WERI-Rb-1 (cell line): ENCODE results near the gene HMG20A.

Source experiments
- DNase-seq: peaks from one replicate; pipeline ENCODE4 v3.0.0-alpha.2; 2020
- H3K27ac ChIP-seq: fragments of 250-450 bp; sonication (Bioruptor Pico); 2 replicates; pipeline ENCODE4 v1.5.1; 2020; ENCODE audit warnings: mild to moderate bottlenecking, moderate library complexity
- H3K27me3 ChIP-seq: fragments of 250-450 bp; sonication (Bioruptor Pico); 2 replicates; pipeline ENCODE4 v1.5.1; 2021; ENCODE audit warnings: mild to moderate bottlenecking, low read depth, moderate library complexity; ENCODE audit not compliant: insufficient read depth, severe bottlenecking
- H3K36me3 ChIP-seq: fragments of 250-450 bp; sonication (Bioruptor Pico); 2 replicates; pipeline ENCODE4 v1.5.1; 2020; ENCODE audit warnings: mild to moderate bottlenecking, moderate library complexity
- H3K4me3 ChIP-seq: 2 replicates; pipeline ENCODE4 v1.5.1; 2011; ENCODE audit warnings: low read depth, mild to moderate bottlenecking, control low read depth, low read length
- H3K9me3 ChIP-seq: fragments of 250-450 bp; sonication (Bioruptor Pico); 2 replicates; pipeline ENCODE4 v1.5.1; 2021; ENCODE audit warnings: mild to moderate bottlenecking, moderate library complexity; ENCODE audit not compliant: severe bottlenecking
- TF ChIP-seq, protein P1 (sequence below): IDR thresholded peaks from 2 replicates; pipeline ENCODE4 v1.5.1; 2011; ENCODE audit warnings: low read depth, mild to moderate bottlenecking, control low read depth, inconsistent platforms, low read length

Gene HMG20A

DNA sequence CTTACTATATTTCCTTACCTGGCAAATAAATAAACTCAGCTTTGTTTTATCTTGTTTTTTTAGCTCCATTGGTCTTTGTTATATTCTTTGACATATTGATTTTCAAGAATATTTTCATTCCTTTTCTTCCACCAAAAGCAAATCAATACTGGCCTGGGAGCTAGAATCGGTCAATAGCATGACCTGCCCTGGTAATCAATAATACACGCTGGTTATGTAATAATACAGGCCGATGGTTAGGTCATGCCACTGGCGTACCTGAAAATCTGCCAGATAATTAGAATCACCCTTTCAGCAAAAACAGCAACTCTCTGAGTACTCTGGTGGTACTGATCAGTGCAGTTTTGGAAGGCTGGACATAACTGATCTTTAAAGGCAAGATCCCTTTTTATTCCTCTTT is 40.7 kb upstream of the HMG20A start:
- H3K27me3 ChIP-seq, result no peaks in the 10 kb centered on the region
- H3K36me3 ChIP-seq, result no peaks in the 10 kb centered on the region
- H3K9me3 ChIP-seq, result no peaks in the 10 kb centered on the region
- DNase-seq, result no peak
- TF ChIP-seq, protein P1, sequence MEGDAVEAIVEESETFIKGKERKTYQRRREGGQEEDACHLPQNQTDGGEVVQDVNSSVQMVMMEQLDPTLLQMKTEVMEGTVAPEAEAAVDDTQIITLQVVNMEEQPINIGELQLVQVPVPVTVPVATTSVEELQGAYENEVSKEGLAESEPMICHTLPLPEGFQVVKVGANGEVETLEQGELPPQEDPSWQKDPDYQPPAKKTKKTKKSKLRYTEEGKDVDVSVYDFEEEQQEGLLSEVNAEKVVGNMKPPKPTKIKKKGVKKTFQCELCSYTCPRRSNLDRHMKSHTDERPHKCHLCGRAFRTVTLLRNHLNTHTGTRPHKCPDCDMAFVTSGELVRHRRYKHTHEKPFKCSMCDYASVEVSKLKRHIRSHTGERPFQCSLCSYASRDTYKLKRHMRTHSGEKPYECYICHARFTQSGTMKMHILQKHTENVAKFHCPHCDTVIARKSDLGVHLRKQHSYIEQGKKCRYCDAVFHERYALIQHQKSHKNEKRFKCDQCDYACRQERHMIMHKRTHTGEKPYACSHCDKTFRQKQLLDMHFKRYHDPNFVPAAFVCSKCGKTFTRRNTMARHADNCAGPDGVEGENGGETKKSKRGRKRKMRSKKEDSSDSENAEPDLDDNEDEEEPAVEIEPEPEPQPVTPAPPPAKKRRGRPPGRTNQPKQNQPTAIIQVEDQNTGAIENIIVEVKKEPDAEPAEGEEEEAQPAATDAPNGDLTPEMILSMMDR, result no peak
- no peak overlapping the region for H3K4me3 ChIP-seq
- H3K27ac ChIP-seq, result no peak overlapping the region

DNA sequence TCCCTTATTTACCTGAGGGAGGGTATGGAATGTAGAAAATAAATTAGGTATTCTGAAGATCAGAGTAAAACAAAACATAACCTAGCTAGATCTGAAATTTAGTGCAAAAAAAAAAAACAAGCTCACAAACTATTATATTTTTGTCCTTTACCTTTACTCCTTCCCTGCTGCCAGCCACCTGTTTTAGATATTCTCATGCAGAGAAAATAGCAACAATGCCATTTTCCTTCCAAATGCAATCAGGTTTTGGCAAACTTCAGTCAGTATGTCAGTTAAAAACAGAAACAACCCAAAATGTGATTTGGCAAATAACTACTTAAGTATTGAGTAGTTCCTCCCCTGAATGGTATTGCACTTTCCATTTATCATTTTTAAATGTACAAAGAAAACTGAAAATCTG is 36.6 kb upstream of the HMG20A start:
- H3K9me3 ChIP-seq, result no peaks in the 10 kb centered on the region
- H3K36me3 ChIP-seq, result no peaks in the 10 kb centered on the region
- DNase-seq, result no peak
- no peak overlapping the region for H3K4me3 ChIP-seq
- TF ChIP-seq, protein P1, result no peak
- H3K27me3 ChIP-seq, result no peaks in the 10 kb centered on the region
- no peak overlapping the region for H3K27ac ChIP-seq

DNA sequence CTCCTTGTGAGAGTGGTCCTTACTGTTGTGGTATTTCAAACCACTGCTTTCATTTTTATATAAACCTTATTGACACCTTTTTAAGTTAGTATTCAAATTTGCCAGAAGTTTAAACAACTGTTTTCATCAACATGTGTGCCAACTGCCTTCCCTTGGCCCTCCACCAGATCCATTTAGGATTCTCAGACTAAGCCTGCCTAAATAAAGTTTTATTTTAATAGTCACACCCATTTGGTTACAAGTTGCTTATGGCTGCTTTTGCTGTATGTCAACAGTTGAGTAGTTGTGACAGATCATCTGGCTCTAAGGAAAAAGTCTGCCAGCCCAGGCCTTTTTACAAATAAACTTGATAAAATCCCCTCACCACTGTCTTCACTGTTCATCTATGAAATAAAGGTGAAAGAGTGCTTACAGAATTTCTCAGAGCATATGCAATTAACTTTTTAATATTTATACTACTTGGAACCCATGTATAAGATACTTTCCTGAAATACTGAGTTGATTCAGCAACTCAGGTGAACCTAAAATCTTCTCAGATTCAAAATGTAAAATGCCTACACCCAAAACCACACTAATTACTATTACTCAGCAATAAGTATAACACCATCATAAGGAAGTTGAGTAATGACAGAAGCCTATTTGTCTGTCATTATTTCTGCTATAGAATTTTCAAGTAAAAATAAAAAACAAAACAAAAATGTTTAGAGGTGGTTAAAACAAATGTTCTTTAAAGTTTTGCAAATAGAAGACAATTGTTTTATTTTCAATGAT is 35.9 kb upstream of the HMG20A start:
- TF ChIP-seq, protein P1, result no peak
- Histone ChIP-seq H3K27me3 (no peaks in the 10 kb centered on the region), H3K9me3 (no peaks in the 10 kb centered on the region), H3K4me3 (no peak overlapping the region), H3K36me3 (no peaks in the 10 kb centered on the region), H3K27ac (no peak overlapping the region)
- no peak for DNase-seq

DNA sequence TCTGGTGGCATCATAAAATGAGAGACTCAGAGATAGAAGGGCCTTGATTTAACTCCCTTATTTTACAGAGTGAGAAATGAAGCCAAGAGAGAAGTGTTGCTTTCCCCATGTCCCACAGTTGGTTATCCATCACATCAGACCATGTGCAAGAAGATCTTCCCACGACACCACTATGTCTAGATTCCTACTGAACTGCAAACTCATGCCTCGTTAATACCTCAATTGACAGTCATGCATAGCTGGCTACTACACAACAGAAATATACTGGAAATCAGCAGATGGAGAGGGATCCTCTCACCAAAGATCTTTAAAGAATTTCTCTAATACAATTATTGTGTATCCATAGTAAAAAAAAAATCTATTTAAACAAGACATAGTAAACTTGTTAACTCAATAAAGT is 34.1 kb upstream of the HMG20A start:
- no peaks in the 10 kb centered on the region for H3K9me3 ChIP-seq
- no peak overlapping the region for H3K27ac ChIP-seq
- TF ChIP-seq, protein P1, result no peak
- no peak for DNase-seq
- no peak overlapping the region for H3K4me3 ChIP-seq
- H3K27me3 ChIP-seq, result no peaks in the 10 kb centered on the region
- H3K36me3 ChIP-seq, result no peaks in the 10 kb centered on the region

DNA sequence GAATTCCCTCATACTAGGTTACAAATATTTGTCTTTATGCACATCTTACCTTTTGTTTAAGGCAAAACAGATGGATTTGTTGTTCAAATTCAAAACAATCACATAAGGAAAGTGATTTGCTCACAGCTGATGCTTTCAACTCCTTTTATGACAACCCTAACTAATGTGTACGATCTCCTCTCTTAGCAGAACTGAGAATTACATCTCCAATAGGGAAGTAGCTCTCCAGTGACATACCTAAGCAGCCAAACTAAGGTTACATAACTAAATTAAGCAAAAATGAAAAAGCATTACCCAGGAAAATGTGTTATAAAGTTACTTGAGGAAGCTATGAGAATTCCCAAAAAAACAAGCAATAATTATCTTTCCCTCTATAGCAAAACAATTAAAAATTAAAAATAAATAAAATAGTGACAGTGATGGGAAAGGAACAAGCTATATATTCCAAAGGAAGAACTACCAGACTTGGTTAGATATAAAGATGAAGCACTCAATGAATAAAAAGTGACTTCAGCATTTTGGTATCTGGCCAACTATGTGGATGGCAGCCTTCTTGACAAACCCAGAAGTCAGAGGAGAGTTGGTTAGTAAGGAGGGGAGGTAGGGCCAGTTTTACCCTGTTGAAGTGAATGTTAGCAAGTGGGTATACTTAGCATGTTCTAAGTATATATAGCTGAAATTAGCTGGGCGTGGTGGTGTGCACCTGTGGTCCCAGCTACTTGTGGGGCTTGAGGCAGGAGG is 33.2 kb upstream of the HMG20A start:
- no peaks in the 10 kb centered on the region for H3K36me3 ChIP-seq
- DNase-seq, result no peak
- H3K27ac ChIP-seq, result no peak overlapping the region

More for the DNA sequence above, 33.2 kb upstream of the HMG20A start:
- no peak overlapping the region for H3K4me3 ChIP-seq
- no peaks in the 10 kb centered on the region for H3K9me3 ChIP-seq
- H3K27me3 ChIP-seq, result no peaks in the 10 kb centered on the region
- TF ChIP-seq, protein P1, result no peak
